GM12801 (cell line): ENCODE results near the gene ARHGEF3.

ENCODE experiments used
- CTCF ChIP-seq: IDR thresholded peaks from one replicate; pipeline ENCODE4 v1.5.1; 2011; ENCODE audit warnings: control low read depth; ENCODE audit not compliant: insufficient read length; ENCODE audit errors: extremely low read depth

ARHGEF3 gene

GRCh38 chr3:56796996-56797395 lies 4.8 kb downstream of the ARHGEF3 start:
- TF ChIP-seq CTCF, result no peak

GRCh38 chr3:56796202-56796601 lies 5.5 kb downstream of the ARHGEF3 start:
- no peak for TF ChIP-seq CTCF

GRCh38 chr3:56795829-56796185 lies 5.9 kb downstream of the ARHGEF3 start:
- TF ChIP-seq CTCF, result no peak

- no peak for TF ChIP-seq CTCF
These were observed 6.5 kb downstream of the ARHGEF3 start for GRCh38 chr3:56795097-56795828.

GRCh38 chr3:56792193-56792592 lies 9.6 kb downstream of the ARHGEF3 start:
- no peak for TF ChIP-seq CTCF

GRCh38 chr3:56790016-56790821 lies 11.5 kb downstream of the ARHGEF3 start:
- TF ChIP-seq CTCF, result no peak

- no peak for TF ChIP-seq CTCF
These were observed 12.7 kb downstream of the ARHGEF3 start for GRCh38 chr3:56789076-56789475.
